KG1 (cell line): Measurements from ENCODE around the gene KCTD10.

Source experiments
- DNase-seq: peaks from one replicate; lab custom pipeline; 2025; lab: John Stamatoyannopoulos, UW

KCTD10 gene, protein sequence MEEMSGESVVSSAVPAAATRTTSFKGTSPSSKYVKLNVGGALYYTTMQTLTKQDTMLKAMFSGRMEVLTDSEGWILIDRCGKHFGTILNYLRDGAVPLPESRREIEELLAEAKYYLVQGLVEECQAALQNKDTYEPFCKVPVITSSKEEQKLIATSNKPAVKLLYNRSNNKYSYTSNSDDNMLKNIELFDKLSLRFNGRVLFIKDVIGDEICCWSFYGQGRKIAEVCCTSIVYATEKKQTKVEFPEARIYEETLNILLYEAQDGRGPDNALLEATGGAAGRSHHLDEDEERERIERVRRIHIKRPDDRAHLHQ

DNA sequence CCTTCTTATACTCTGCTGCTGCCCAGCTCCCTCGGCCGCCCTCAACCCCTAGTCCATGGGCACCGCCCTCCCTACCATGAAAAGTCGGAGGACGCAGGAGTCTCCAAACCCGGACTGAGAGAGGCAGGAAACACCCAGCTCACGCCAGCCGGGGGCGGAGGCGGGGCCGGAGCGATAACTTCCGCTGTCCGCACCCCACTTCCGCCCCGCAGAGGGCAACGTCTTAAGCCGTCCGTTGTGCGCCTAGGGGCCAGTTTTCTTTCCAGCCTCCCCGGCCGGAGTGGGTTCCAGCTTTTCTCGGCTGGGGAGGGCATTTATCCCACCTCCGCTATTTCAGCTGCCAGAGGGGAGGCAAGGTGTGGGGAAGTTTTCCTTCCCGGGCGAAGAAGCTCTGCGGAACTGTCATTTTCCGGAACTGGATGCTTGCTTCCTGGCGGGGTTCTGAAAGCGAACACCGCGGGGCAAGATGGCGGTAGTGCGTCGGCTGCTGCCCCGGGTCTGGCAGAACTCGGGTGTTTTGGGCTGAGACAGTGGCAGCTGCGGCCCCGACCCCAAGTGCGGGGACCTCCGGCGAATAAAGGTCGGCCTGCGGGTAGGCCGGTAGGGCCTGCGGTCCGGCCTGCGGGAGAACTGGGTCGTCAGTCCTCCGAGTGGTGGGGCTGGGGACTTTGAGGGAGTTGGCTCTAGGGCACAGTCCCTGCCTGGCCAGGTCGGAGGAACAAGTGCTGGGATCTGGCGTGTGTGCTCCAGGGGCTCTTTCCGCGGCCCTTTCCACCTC is at the start of gene KCTD10, which contains the start of gene UBE3B:
Gene KCTD10, minus strand, starts transcription at position 116 of the 778 bp plus-strand sequence. Its CDS starts 38 bp downstream, at position 78.
Gene UBE3B, plus strand, starts transcription at position 450 of the 778 bp plus-strand sequence. CDS start 5,918 bp downstream, outside the sequence.
- DNase-seq: peak; percentile 89

DNA sequence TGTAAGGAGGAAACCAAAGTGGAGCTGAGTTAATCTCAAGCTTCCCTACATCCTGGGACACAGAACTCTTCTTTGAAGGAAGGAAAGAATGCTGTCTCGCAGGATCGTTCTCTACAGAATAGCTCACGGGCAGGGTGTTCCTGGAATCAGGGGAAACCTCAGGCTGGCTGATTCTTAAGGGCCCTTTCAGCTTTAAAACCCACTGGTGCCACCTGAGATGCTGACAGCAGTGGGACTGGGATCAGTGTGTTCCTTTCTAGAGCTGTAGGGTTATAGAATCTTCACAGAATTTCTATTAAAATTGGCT is 48.1 kb upstream of the KCTD10 start:
- DNase-seq: no peak

DNA sequence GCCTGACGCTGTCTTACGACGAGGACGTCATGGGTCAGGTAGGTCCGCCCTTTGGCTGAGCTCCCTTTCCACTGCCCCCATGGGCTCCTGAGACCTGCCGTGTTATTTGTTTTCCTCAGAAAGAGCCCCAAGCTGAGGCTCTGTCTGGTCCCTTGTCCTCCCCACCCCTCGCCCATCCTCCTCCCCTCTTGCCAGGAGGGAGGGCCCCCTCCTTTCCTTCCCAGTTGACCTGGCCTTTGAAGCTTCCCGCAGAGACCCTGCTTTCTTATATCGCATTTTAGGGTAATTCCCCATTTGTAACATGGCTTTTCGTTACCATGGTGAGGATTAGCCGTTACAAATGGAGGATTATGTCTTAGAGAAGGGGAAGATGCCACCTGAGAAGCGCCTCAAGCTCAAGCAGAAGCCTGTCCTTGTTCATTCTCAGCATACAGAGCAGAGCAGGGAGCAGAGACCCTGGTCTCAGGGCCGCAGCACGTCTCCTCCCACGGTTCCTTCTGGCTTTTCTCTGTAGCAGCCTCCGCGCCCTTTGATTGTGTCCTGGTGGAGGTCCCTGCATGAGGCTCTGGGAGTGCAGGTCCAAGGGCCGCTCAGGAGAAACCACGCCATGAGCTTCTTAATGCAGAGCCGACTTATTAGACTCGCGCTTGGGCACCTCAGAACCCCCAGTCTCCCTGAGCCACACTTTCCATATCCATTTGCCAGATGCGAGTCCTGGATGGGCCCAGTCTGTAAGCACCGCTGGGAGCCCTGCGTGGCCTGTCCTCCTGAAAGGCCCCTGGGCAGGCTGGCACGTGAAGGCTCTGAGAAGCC is 47.6 kb upstream of the KCTD10 start:
- DNase-seq: no peak

DNA sequence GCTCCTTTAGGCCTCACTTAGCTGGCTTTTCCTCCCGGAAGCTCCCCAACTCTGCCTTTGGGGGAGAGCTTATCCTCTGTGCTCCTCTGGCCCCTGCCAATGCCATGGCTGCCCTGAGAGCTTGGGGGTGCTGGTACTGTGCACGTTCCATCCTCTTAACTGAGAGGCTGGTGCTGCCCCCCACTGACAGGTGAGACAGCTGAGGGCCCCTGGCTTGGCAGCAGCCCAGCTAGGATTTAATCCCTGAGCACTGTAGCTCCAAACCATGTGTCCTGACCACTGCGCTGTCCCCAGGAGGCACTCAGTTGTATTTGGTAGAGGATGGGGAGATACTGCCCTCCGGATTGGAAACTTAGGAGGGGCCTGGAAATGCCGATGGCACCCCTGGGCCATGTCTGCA is 46.4 kb upstream of the KCTD10 start:
- no peak for DNase-seq

DNA sequence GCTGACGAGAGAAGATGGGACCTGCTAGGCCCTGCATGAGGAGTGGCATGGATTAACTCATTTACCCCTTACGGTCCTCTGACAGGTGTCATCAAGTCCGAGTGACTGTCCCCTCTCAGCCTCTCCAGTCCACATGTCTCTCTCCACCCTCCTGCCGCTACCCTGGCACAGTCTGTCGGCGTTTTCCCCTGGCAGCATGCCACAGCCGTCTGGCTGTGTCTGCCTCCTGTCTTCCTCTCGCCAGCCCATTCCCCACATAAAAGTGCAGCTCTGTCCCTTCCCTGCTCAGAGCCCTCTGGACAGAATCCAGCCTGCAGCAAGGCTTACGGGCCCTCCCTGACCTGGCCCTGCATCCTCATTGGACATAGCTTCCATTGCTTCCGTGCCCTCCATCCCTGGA is 46.0 kb upstream of the KCTD10 start:
- DNase-seq: no peak

DNA sequence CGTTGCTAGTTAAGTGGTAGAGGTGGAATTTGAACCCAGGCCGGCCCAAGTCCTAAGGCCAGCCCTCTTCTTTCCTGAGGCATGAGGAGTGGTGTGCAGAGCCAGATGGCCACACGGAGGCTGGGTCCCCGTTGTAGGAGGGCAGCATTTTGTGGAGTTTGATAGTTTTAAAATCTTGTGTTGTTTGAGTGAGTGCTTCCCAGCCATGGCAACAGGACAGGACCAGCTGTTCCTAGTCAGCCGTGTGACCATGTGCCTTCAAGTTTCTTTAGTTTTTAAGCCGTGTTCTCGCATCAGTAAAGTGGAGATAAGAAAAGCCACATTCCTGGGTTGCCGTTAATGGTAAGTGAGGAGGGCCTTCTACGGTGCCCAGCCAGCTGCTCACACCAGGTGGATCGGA is 44.7 kb upstream of the KCTD10 start:
- no peak for DNase-seq

DNA sequence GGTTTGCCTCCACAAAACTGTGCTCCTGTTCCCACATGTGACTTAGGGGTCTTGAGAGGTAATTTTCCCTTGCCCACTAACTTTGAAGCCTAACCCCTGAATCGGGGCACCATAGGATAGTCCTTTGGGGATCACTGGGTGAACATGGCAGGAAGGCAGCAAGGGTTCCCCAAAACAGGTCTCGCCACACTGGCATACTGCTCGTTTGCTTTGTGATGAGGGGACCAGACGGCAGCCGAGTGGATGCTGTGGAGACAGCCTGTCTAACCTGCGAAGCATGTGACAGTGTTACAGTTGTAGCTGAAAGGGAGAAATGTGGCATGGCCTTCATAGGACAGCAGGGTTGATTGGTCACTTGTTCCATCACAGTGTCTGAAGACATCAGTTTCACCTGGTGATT is 42.7 kb upstream of the KCTD10 start:
- no peak for DNase-seq

DNA sequence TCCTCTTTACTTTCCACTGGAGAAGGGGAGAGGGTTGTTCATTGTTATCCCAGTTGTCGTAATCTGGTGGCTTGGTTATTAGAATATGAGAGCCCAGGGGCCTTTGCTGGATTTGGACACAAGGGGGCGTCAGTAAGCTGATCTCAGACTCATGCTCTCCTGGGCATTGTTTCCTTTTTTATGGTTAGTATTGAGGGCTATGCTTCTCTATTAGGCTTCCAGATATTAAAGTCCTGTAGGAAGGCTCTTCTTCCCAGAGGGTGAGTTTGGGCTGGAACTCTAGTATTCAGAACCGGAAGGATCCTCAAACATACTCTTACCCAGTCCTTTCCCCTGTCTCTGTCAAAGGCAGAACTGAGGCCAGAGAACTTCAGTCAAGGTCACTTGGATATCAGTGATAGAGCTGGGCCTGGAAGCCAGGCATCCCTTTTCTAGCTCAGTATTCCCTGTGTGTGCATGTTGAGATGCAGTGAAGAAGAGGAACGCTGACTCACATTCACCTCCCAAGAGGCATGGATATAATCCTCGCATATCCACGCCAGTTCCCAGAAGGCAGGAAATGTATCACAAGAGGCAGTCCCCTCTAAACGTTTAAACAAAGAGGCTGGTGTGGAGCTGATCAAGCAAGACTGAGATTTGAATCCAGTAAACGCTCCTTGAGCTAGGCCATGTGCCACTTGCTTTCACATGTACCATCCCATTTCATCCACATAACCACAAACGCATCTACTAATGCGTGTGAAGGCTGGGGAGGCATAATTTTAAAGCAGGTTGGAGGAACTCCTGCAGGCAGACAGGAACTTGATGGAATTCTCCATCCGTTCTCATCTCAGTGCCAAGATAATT is 41.9 kb upstream of the KCTD10 start:
- DNase-seq: peak; percentile 24

DNA sequence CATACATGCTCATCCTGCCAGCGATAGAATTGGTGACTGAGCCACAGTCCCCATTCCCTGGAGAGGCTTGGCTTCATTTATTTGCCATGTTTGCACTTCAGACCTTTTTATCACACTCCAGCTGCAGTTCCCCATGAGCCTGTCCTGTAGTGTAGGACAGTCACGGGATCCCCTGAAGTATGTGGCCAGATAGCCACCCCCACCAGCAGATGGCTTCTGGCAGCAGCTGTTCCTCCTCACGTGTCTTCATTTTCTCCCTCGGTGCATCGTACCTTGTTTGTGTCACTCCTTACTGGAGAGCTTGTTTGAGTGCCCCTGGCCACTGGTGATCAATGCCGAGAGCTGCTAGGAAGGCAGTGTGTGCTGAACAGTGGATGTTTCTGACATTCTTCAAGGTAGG is 40.5 kb upstream of the KCTD10 start:
- no peak for DNase-seq

DNA sequence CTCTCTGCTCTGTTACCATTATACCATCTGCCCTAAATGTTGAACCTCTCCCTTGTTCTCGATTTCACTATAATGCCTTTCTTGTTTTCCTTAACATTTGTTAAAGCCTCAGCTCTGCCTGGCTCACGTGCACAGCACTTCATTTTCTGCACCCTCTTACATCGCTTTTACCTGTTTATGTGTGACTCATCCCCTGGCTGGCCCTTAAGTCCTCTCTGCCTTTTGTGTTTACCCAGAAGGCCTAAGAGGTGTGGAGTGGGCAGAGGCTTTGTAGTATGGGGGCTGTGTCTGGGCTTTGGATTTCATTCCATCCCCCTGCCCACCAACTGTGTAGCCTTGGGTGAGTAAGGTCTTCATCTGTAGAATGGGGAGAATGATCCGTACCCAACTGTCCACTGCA is 36.9 kb upstream of the KCTD10 start:
- no peak for DNase-seq

DNA sequence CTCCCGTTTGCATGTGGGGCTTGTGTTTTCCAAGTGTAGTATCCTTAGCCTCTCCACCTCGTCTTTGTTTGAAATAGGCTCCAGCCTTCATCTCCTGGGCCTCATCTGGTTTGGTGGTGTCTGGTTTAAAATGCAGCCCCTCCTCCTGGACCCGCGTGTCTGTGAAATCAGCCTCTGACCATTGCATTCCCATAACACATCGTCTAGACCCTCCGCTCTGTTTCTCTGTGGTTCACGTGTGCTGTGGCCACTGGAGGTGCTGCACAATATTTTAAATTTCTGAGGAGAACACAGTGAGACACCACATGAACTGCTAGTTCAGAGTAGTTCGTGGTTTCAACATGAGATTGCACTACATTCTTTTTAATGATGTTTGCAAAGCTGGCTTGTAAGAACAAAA is 36.0 kb upstream of the KCTD10 start:
- DNase-seq: no peak

DNA sequence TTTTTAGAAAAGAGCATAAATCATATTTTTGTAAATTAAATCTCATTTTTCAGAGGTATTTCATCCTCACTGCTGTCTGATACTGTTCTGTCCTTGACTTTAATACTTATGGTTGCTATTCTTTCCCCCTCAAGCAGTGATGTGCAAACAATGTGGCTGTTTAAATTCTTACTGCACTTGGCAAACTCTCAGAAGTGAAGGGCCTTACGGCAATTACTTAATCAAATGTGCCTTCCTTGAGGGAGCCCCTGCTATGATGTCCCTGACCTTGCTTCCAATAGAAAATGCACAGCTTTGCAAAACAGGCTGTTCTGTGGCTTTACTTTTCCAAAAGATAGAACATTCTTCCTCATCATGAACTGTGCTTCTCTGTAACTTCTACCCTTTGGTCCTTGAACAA is 35.5 kb upstream of the KCTD10 start:
- DNase-seq: no peak

DNA sequence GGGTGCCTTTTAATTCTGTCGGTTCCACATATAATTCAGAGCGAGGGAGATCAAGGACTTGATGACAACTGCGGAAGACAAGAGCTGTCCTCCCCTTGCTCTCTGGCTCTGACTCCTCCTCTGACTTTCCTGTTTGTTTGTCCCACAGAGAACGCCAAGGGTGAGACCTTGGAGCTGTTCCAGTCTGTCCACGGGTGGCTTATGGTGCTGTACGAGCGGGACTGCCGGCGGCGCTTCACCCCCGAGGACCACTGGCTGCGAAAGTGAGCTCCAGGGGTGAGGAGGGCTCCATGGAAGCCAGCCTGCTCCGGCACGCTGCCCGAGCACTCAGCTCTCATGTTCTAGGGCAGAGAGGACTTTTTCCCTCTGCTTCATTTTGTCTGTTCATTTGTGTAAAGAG is 33.1 kb upstream of the KCTD10 start:
- DNase-seq: no peak

DNA sequence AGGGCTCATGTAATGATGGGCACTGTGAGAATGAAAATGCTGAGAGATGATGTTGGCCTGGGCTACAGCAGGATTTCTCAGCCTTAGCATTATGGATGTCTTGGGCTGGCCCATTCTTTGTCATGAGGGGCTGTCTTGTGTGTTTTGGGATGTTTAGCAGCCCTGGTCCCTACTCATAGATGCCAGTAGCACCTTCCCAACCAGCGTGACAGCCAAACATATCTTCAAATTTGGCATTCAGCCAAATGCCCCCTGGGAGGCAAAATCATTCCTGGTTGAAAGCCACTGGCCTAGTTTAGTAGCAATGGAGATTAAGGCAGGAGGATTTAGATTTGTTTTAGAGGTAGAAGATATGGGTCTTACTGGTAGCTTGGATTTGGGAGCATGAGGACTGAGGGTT is 27.0 kb upstream of the KCTD10 start:
- no peak for DNase-seq

DNA sequence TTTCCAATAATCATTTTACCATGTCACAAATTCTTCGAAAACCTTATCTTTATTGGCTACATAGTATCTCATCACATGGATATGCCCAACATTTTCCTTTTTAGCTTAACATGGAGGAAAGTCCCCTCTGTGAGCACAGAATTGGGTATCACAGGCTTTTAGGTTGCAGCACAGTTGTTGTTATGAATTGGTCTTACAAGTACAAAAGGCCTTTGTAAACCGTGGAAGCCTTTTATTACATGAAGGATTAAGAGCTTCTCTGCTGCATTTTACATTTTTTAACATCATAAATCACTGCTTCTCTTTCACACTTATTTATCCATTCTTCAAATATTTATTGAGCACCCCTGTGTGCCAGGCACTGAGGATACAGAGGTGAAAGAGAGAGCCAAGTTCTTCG is 26.5 kb upstream of the KCTD10 start:
- no peak for DNase-seq

DNA sequence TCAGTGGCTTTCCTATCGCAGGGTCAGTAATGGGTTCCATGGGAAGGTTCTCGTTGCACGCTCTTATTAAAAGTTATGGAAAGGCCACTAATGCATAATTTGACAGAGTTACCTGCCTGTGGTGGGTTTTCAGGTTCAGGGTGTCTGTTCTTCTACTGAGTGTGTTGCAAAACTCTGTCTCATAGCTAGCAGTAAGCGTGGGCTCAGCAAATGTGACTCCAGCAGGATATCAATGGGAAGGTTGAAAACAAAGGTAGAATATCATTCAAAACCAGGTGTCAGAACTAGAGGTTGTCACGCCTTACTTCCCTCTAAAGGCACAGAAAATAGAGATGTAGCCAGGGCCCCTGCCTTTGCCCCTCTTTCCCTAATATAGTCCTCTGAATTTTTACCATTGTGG is 25.2 kb upstream of the KCTD10 start:
- DNase-seq: no peak

DNA sequence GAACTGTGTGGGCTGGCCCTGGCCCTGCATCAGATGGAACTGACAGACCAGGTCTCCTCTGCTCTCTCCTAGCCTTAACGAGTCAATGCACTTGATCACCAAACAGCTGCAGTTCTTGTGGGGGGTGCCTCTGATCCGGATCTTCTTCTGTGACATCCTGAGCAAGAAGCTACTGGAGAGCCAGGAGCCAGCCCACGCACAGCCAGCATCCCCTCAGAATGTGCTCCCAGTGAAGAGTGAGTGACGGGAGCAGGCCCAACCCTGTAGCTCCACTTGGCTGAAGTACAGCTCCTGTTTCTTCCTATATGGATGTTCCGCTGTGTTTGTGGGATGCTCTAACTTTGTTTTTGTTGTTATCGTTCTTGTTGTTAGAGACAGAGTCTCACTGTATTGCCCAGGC is 24.2 kb upstream of the KCTD10 start:
- DNase-seq: no peak

DNA sequence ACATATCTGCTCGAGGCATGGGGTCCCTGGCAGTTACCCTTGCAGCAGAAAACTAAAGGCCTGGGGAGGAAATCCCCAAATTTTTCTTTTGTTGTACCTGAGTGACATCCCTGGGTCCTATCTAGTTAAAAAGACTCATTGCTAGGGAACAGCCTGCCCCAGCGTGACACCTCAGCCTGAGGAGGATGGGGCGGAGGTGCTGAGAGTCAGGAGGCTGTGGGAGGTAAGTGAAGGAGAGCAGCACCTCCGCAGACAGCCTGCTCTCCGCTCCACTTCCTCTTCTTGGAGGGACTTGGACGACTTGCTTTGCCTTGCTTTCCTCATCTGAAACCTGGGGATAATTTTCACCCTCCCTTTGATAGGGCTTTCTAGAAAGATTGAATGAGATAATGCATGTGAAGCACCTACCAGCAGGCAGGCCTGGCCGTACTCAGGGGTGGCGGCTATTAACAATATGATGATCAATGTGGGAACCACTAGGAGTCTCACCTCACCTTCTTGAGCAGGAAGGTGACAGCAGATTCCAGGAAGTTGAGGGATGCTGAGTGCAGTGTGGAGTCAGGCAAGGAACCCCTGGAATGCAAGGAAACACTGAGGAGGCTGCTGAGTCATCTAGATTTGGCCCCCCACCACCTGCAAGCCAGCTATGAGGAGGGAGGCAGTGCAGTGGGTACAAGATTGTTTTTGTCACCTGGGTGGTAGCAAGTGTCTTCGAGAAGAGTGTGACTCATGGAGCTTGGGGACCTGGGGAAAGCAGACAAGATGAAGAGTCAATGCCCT is 23.5 kb upstream of the KCTD10 start:
- DNase-seq: no peak

DNA sequence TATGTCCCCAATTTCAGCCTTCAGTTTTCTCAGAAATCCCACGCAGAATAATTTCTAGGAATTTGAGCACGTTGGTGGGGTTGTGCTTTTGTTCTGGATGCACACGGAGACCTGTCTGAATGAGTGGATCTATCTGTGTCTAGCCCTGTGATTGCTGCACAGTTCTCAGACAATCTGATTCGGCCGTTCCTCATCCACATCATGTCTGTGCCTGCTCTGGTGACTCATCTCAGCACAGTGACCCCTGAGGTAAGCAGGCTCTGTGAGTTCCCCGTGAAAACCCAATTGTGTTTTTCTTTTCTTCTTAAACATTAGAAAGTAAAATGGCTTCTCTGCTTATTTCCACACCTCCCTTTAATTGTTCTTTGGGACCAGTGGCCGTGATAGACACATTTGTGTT is 20.6 kb upstream of the KCTD10 start:
- DNase-seq: no peak

DNA sequence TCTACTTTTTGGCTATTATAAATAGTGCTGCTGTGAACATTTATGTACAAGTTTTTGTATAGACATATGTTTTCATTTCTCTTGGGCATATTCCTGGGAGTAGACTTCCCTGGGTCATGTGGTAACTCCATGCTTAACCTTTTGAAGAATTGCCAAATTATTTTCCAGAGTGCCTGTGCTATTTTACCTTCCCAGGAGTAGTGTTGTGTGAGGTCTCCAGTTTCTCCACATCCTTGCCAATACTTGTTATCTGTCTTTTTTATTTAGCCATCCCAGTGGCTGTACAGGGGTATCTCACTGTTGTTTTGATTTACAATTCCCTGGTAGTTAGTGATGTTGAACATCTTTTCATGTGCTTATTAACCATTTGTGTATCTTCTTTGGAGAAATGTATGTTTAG is 19.2 kb upstream of the KCTD10 start:
- no peak for DNase-seq

DNA sequence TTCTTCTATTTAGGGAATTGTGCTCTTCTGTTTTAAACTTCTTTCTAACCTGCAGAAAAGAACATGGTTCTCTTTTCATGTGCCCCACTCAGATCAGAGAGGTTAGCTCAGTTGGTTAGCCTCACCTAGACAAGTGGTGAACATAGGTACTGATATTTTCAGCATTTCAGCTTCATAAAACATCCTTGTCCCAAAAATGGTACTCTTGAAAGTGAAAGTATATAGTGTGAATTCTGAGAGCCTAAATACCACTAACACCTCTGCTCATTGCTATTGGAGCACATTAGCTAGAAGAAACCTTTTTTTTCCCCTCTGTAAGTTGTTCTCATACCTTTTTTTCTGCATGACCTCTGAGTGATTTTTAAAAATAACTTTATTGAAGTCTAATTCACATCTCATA is 17.9 kb upstream of the KCTD10 start:
- DNase-seq: no peak
